GM12878 (cell line): ENCODE results near the gene RTN4RL1. TPM values are rescaled to one million over a fixed set of nuclear protein-coding genes. Genes with fewer than 3 reads are reported as not detected.

Experiments
- ATAC-seq: fragments of 200-7000 bp; cut with Tn5 transposase; 3 replicates; pipeline ENCODE4 v1.9.1; 2020; ENCODE audit warnings: mild to moderate bottlenecking, moderate library complexity
- BruUV-seq: library from RNA; stranded (reverse); fragments of 400-500 nt; replicated peaks from 2 replicates; lab custom pipeline; 2021; lab: Mats Ljungman, UMichigan
- CTCF ChIA-PET: fragments of 300-600 bp; sonication (Branson Sonifier 250); formaldehyde crosslinking; extraction: SDS; loops from one replicate; lab custom pipeline; 2021; ENCODE audit warnings: inconsistent platforms; lab: Yijun Ruan, JAX
- POLR2A ChIA-PET: fragments of 350-600 bp; formaldehyde crosslinking; extraction: SDS; loops from one replicate; lab custom pipeline; 2021; ENCODE audit warnings: inconsistent platforms; lab: Charles Lee
- RAD21 ChIA-PET: fragments of 300-600 bp; sonication (Branson Sonifier 250); formaldehyde crosslinking; loops from one replicate; lab custom pipeline; 2023; ENCODE audit warnings: antibody characterized with exemption; ENCODE audit not compliant: unreplicated experiment; lab: Charles Lee
- SMC1A ChIA-PET: fragments of 300-600 bp; sonication (Branson Sonifier 250); formaldehyde crosslinking; loops from one replicate; lab custom pipeline; 2023; ENCODE audit not compliant: unreplicated experiment, uncharacterized antibody; lab: Charles Lee
- DNase-seq: peaks from one replicate; pipeline ENCODE4 v3.0.0-alpha.2; 2011; ENCODE audit warnings: low read depth, low spot score
- FAIRE-seq: peaks from 3 replicates; lab custom pipeline; 2011; peaks lifted over from hg19 to GRCh38; lab: Jason Lieb, UNC
- H2AFZ ChIP-seq: 2 replicates; pipeline ENCODE4 v1.6.0; 2011; ENCODE audit warnings: low read depth, low read length, control low read depth; ENCODE audit not compliant: control insufficient read depth
- H3K27ac ChIP-seq: 2 replicates; pipeline ENCODE4 v1.5.1; 2011; ENCODE audit warnings: control low read depth; ENCODE audit not compliant: control insufficient read depth, insufficient read depth
- H3K27me3 ChIP-seq, 2 experiments: replicated peaks in 1 of 2; 2 replicates each; pipeline versions ENCODE4 v1.6.0 to v1.6.1; 2011; ENCODE audit warnings: low read length in 1 of 2; ENCODE audit not compliant: control insufficient read depth in 2 of 2, insufficient read depth in 2 of 2
- H3K36me3 ChIP-seq, 2 experiments: 2 replicates each; pipeline ENCODE4 v1.5.1; 2011; ENCODE audit warnings: low read length in 1 of 2; ENCODE audit not compliant: control insufficient read depth in 2 of 2, insufficient read depth in 2 of 2
- H3K4me1 ChIP-seq: 2 replicates; pipeline ENCODE4 v1.6.1; 2011; ENCODE audit warnings: mild to moderate bottlenecking, low read length, moderate library complexity, mixed read lengths; ENCODE audit not compliant: control insufficient read depth, insufficient read depth
- H3K4me2 ChIP-seq: 2 replicates; pipeline ENCODE4 v1.6.0; 2011; ENCODE audit warnings: control low read depth; ENCODE audit not compliant: control insufficient read depth, insufficient read depth
- H3K4me3 ChIP-seq: fragments of 200-600 bp; sonication (generic); 2 replicates; pipeline ENCODE4 v1.5.1; 2016
- H3K79me2 ChIP-seq: 2 replicates; pipeline ENCODE4 v1.6.0; 2011; ENCODE audit warnings: low read length; ENCODE audit not compliant: control insufficient read depth, insufficient read depth
- H3K9ac ChIP-seq: 2 replicates; pipeline ENCODE4 v1.8.0; 2011; ENCODE audit warnings: low read length, control low read depth, mixed read lengths; ENCODE audit not compliant: control insufficient read depth, insufficient read depth
- H3K9me3 ChIP-seq: replicated peaks from 3 replicates; pipeline ENCODE4 v1.5.1; 2011; ENCODE audit warnings: mild to moderate bottlenecking, low read length; ENCODE audit not compliant: control insufficient read depth, insufficient read depth
- H4K20me1 ChIP-seq: 2 replicates; pipeline ENCODE4 v1.6.0; 2011; ENCODE audit not compliant: control insufficient read depth, insufficient read depth
- MTA2 ChIP-seq: fragments of 450-650 bp; IDR thresholded peaks from 2 replicates; pipeline ENCODE4 v1.6.1; 2016; ENCODE audit warnings: low read depth, mild to moderate bottlenecking, moderate library complexity
- SREBF1 ChIP-seq: IDR thresholded peaks from 2 replicates; pipeline ENCODE4 v1.6.1; 2012; ENCODE audit warnings: mild to moderate bottlenecking, low read length
- TBL1XR1 ChIP-seq: IDR thresholded peaks from 2 replicates; pipeline ENCODE4 v1.6.1; 2012; ENCODE audit warnings: low read depth, low read length, improper control_type of control experiment
- ZNF687 ChIP-seq: fragments of 450-650 bp; IDR thresholded peaks from 2 replicates; pipeline ENCODE4 v1.6.1; 2017; ENCODE audit warnings: mild to moderate bottlenecking, moderate library complexity
- WGBS: methylation state at CpG from one replicate; pipeline ENCODE4 v1.1.6; 2016; ENCODE audit warnings: low lambda C conversion rate; ENCODE audit not compliant: insufficient replicate concordance, insufficient coverage; ENCODE audit errors: missing lambda C conversion rate; 5-methylcytosine and 5-hydroxymethylcytosine counted together
- in situ Hi-C: fragments of 300-500 bp; cut with MboI; formaldehyde crosslinking; loops from 9 replicates; pipeline ENCODE4 v1.14.3; 2018; ENCODE audit warnings: mixed read lengths
- intact Hi-C: fragments of 100-400 bp; cut with micrococcal nuclease; formaldehyde crosslinking; loops from one replicate; pipeline ENCODE4 v1.14.2; 2022; ENCODE audit not compliant: unreplicated experiment
- polyA plus RNA-seq, 11 experiments: library from polyadenylated mRNA; depleted of rRNA in 4 of 11; unstranded in 6 of 11; stranded (reverse) in 5 of 11; fragments of >200 nt; fragmentation: Nextera tagmentation in 4 of 11; fragmentation: Illumina TruSeq in 1 of 11; extraction: Ambion mirVana in 4 of 11; extraction: Trizol in 1 of 11; gene quantifications; 1 replicate in 1 of 11; 2 replicates in 10 of 11; pipeline versions ENCODE4 v1.2.1 to v1.2.3, GENCODE V29; 2011 to 2016; ENCODE audit warnings: inconsistent platforms in 2 of 11, missing spikeins in 2 of 11, low read depth in 1 of 11
- total RNA-seq, 4 experiments: library from RNA; depleted of rRNA in 3 of 4; stranded (reverse); fragments of >200 nt in 3 of 4; fragmentation: Illumina TruSeq in 1 of 4; extraction: Trizol in 1 of 4; gene quantifications; 2 replicates each; pipeline versions ENCODE4 v1.2.1 to v1.2.3, GENCODE V29; 2013 to 2021

The RTN4RL1 gene
- total and polyA plus RNA-seq, 10 of the 15 experiments (the other 5 are each of a cell fraction or from before 2014, with no cell fraction given) = 0.08 to 0.11 (median 0.10) TPM; not detected in 7

- H3K27me3 ChIP-seq = no peaks in the 10 kb centered on the region
- H2AFZ ChIP-seq = no peak overlapping the region
- ATAC-seq (no peak), DNase-seq (no peak), FAIRE-seq (no peak)
- BruUV-seq = no TSS peak
- ChIA-PET SMC1A (no interaction called here), CTCF (no interaction called here), RAD21 (no interaction called here), POLR2A (no interaction called here)
- WGBS = 37% methylated on average over 18 of the region's 18 CpGs
- no peaks in the 10 kb centered on the region for H3K4me1 ChIP-seq
- H4K20me1 ChIP-seq = no peaks in the 10 kb centered on the region
- H3K9ac ChIP-seq = no peak overlapping the region
- in situ Hi-C loops (no loop called here), intact Hi-C loops (no loop called here)
- H3K79me2 ChIP-seq = no peaks in the 10 kb centered on the region
- H3K4me2 ChIP-seq = no peak overlapping the region
- no peak overlapping the region for H3K27ac ChIP-seq
- no peaks in the 10 kb centered on the region for H3K9me3 ChIP-seq
- TF ChIP-seq TBL1XR1 = no peak
- TF ChIP-seq MTA2 = no peak
- no peak for TF ChIP-seq SREBF1
- no peak for TF ChIP-seq ZNF687
- no peak overlapping the region for H3K4me3 ChIP-seq
- H3K36me3 ChIP-seq = no peaks in the 10 kb centered on the region
Observed at GRCh38 chr17:1959871-1960544, 65.1 kb downstream of the RTN4RL1 start.
